ENCODE results near the gene RTP2.

- TF ChIP-seq CTCF (conservative IDR thresholded peaks at IDR 0.05; ENCODE audit: low read depth, low read length) (no peak), EZH2 (IDR thresholded peaks at IDR 0.05; ENCODE audit: borderline replicate concordance, low read depth, low read length, poor library complexity, severe bottlenecking) (no peak)
Measured at GRCh38 chr3:187665010-187665409, 37.3 kb downstream of the RTP2 start.
